GM13977 (cell line): ENCODE results near the gene DPYSL3.

Experiments
- DNase-seq: peaks from one replicate; pipeline ENCODE4 v3.0.0; 2012; ENCODE audit warnings: low spot score
- CTCF ChIP-seq: IDR thresholded peaks from 2 replicates; pipeline ENCODE4 v1.5.1; 2012; ENCODE audit warnings: mild to moderate bottlenecking, control low read depth; ENCODE audit not compliant: insufficient read depth; ENCODE audit errors: extremely low read depth, missing control alignments
- in situ Hi-C: fragments of 300-500 bp; cut with MboI; formaldehyde crosslinking; loops from one replicate; pipeline ENCODE4 v1.12.0; 2022; ENCODE audit warnings: low sequenced_read_pairs, low pct_unique_long_range_greater_than_20kb, mixed read lengths, inconsistent platforms; ENCODE audit not compliant: unreplicated experiment

DPYSL3 gene

GRCh38 chr5:147519380-147519779, 9.5 kb upstream of the DPYSL3 start:
- no peak for DNase-seq
- in situ Hi-C loops: no loop called here
- no peak for TF ChIP-seq CTCF

- in situ Hi-C loops: no loop called here
- no peak for TF ChIP-seq CTCF
- no peak for DNase-seq
Measured at GRCh38 chr5:147517383-147517782, 7.5 kb upstream of the DPYSL3 start.

- no peak for DNase-seq
- in situ Hi-C loops: no loop called here
- no peak for TF ChIP-seq CTCF
Measured at GRCh38 chr5:147515269-147515668, 5.4 kb upstream of the DPYSL3 start.

GRCh38 chr5:147512659-147513379, 3.0 kb upstream of the DPYSL3 start:
- TF ChIP-seq CTCF: no peak
- in situ Hi-C loops: no loop called here
- no peak for DNase-seq

- DNase-seq: no peak
- in situ Hi-C loops: no loop called here
- TF ChIP-seq CTCF: no peak
Measured at GRCh38 chr5:147510885-147511284, 1.0 kb upstream of the DPYSL3 start.

GRCh38 chr5:147509041-147509709, 693 bp downstream of the DPYSL3 start:
- DNase-seq: no peak
- no peak for TF ChIP-seq CTCF
- in situ Hi-C loops: no loop called here
